Activated CD8-positive, alpha-beta memory T cell treated with anti-CD3 and anti-CD28 coated beads for 24 hours (primary cell): Measurements from ENCODE around the gene LIPC.
"Not testable (repeated sequence)": the region's sequence is repeated elsewhere in the genome, so short reads cannot be mapped to it uniquely, and the experiment has no call there.

ENCODE experiments used
- DNase-seq: peaks from one replicate; pipeline ENCODE4 v3.0.0-alpha.2; 2020

The LIPC gene

GRCh38 chr15:58594898-58595297 is 163.1 kb downstream of the LIPC start:
- no peak for DNase-seq

DNA sequence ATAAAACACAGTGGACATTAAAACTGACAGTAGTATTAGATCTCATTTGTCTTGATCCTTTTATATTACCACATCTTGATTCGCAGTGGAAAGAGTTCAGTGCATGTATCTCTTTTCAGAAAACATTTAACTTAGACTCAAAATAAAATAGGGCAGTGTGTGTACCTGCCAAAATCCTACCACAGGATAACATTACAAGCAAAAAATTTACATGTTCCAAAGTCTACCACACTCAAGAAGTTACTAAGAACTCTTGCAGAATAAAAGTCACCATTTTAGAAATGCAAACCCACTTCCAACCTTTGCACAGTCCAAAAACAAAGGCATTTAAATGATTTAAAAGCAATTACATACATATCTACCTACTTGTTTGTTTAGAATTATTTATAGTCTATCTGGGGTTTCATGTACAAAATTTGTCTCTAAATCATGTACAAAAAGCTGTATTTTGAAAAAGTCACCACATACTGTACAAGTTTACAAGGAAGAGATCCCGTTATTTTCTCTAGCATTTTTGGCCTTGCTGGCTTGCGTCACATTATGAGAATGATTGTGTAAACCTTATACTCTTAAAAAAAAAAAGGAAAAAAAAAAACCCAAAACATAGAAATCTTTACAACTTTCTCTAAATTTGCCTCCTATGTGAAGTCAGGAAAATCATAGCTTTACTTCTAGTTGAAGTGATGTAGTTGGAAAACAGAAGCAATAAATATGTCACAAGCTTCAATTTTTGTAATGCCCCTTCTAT is 163.9 kb downstream of the LIPC start:
- no peak for DNase-seq

DNA sequence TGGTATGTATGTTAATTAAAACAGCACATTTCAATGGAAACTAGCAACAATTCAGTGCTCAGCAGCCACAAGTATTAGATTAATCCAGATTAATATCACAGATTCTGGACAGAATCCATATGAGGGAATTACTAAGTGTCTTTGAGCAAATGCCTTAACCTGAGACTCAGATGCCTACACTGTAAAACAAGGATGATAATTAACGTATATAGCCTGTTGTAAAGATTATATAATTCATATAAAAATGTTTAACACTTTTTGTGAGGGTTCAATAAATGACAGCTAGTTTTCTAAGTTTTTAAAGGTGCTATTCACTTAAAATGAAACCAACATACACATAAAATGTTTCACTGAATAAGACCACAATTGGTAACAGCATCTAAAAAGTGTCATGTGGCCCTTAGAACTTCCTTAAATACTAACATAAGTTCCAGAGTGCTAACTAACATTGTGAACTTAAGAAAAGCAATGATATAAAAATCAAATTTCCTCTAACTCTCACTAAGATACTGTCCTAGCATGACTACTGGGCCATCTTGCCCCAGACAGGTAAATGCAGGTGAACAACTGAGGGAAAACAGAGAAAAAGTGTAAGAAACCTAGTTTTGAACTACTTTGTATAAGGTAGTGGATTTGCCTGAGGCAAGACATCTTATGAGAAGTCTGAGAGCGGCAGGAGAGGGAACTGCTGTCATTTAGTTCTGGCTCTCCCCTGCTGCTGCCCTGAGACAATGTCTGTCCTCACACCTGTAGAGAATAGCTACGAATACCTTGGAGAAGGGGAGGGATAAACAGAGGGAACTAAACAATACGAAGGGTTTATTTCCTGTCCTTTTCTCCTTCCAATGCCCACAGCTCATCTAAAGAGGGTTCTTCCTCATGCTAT is 166.4 kb downstream of the LIPC start:
- no peak for DNase-seq

DNA sequence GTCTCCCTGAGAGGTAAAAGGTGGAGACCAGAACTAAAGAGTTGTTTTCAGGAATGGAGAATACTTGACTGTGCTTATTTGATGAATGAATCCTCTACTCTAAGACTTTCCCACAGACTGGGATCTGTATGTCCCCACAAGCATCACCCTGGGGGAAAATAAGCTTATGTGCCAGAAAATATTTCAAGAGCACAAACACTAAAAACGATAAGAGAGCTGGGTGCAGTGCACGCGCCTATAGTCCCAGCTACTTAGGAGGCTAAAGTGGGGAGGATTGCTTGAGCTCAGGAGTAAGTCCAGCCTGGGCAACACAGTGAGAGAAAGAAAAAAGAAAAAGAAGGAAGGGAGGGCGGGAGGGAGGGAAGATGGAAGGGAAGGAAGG is 167.0 kb downstream of the LIPC start:
- no peak for DNase-seq

- DNase-seq, result no peak
These were observed 171.0 kb downstream of the LIPC start for GRCh38 chr15:58602823-58603222.

- not testable (repeated sequence) for DNase-seq
These were observed 172.1 kb downstream of the LIPC start for GRCh38 chr15:58603927-58604326.

GRCh38 chr15:58604455-58604923 is 172.7 kb downstream of the LIPC start:
- DNase-seq, result no peak

- no peak for DNase-seq
These were observed 174.2 kb downstream of the LIPC start for GRCh38 chr15:58605931-58606530.

DNA sequence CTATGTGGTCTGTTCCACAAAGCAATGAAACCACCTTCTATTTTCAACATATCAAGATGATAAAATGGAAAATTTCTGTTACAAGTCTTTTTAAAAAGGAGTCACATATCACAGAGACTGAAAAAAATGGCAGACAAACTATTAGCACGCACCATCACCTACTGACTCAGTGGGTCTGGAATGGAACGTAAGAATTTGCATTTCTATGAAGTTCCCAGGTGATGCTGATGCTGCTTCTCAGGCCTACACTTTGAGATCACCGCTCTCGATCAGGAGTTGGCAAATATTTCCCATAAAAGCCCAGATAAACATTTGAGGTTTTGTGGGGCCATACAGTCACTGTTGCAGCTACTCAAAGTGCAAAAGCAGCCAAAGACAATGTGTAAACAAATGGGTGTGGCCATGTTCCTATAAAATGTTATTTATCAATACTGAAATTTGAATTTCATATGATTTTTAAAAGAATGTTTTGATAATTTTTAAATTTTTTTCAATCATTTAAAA is 174.8 kb downstream of the LIPC start:
- DNase-seq, result no peak

DNA sequence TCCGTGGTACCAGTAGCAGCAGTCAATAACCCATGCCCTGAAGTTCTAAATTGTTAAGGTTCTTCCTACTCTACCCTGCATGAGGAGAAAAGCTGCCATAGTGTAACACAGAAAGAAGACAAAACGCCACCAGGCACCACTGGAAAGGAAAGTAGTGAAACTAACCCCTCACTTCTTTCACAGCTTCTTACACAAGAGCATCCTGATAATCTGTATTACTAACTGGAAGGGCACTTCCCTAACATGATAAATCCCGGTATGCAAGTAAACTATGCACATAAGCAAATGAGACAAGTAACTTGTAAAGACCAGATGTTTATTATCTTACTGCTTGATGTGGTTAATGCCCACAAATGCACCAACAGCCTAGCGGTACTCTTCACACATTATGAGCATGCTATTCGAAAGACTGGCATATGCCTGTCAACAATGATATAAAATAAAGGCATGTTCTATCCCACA is 176.4 kb downstream of the LIPC start:
- DNase-seq, result no peak

GRCh38 chr15:58608711-58609110 is 176.9 kb downstream of the LIPC start:
- no peak for DNase-seq

DNA sequence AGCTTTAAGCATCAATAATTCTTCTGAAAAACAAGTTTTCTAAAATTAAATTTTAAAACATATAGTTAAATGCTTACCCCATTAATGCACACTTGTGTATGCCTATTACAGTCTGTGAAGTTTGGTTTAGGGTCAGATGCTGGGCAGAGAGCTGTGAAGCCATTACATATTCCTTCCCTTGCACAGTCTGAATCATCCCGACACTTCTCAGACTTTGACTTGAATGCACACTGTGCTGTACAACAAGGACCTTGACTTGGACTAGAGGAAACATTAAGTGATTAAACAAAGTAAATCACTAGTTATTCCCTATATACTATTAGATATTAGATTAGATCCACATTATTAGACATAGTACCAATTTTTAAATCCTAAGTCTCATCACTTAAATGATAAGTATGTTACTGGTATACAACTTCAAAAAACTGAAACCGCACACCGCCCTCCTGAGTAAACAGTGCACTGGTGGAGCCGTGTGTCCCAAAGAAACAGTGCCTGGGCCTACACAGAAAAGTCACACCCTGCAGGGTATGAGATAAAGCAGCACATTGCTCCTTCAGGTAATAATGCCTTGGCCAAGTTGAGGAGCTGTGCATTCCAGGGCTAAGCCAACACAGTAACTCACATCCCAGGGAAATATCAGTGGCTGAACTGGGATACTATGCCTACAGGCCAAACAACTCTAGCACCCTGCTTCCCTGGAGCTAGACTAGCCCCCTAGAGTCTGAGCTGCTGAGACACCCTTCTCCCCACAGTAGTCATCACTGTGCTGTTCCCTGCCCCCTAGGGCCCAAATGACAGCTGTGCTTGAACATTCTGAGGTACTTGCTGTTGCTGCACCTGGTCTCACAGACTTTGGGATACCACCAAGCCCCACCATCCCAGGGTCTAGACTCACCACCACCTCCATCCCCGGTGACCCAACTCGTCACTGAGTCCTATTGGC is 180.2 kb downstream of the LIPC start:
- DNase-seq, result no peak

GRCh38 chr15:58616171-58616570 is 184.4 kb downstream of the LIPC start:
- DNase-seq, result no peak
